ENCODE data around the gene PANX1.

Gene PANX1

GRCh38 chr11:94186342-94187203, 57.9 kb downstream of the PANX1 start:
- DNase-seq: no peak

- DNase-seq: no peak
Measured at GRCh38 chr11:94193288-94193687, 64.6 kb downstream of the PANX1 start.

GRCh38 chr11:94194712-94195111, 66.1 kb downstream of the PANX1 start:
- no peak for DNase-seq

- DNase-seq: no peak
Measured at GRCh38 chr11:94196363-94196762, 67.7 kb downstream of the PANX1 start.

- DNase-seq: no peak
Measured at GRCh38 chr11:94198718-94199117, 70.1 kb downstream of the PANX1 start.

- DNase-seq: no peak
Measured at GRCh38 chr11:94199136-94200130, 70.8 kb downstream of the PANX1 start.

GRCh38 chr11:94201004-94201465, 72.4 kb downstream of the PANX1 start:
- no peak for DNase-seq

GRCh38 chr11:94203070-94203469, 74.4 kb downstream of the PANX1 start:
- no peak for DNase-seq

- no peak for DNase-seq
Measured at GRCh38 chr11:94211261-94211830, 82.7 kb downstream of the PANX1 start.

- no peak for DNase-seq
Measured at GRCh38 chr11:94212898-94213297, 84.3 kb downstream of the PANX1 start.

- DNase-seq: no peak
Measured at GRCh38 chr11:94217705-94218104, 89.1 kb downstream of the PANX1 start.

GRCh38 chr11:94218372-94218771, 89.7 kb downstream of the PANX1 start:
- DNase-seq: no peak

- no peak for DNase-seq
Measured at GRCh38 chr11:94219771-94220170, 91.1 kb downstream of the PANX1 start.

- no peak for DNase-seq
Measured at GRCh38 chr11:94224078-94224477, 95.4 kb downstream of the PANX1 start.

All from activated CD4-positive, alpha-beta T cell treated with anti-CD3 and anti-CD28 coated beads for 4 hours (primary cell).